VCaP (cell line): Measurements from ENCODE around the gene HPGDS.

Experiments
- H3K27ac ChIP-seq: fragments of 450-650 bp; 2 replicates; pipeline ENCODE4 v1.5.1; 2017
- CTCF ChIP-seq: fragments of 450-650 bp; conservative IDR thresholded peaks from 2 replicates; pipeline ENCODE4 v1.5.1; 2017; ENCODE audit warnings: mild to moderate bottlenecking, moderate library complexity

The HPGDS gene

DNA sequence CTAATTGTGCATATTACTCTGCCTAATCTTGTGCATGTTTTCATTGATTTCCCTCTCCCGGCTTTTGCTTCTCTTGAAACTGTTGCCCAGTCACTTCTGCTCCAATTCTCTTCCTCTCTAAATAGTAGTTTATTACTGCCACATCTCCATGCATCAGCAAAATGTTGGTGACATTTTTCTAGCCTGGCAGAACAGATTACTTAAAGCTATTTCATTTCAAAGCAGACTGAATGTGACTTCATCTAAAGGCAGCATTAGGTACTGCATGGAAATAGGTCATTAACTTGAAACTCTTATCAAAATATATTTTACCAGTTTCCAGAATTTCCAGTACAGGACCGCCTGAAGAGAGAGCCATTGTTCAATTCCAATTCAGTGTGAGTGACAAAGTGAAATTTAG, 52.4 kb downstream of the HPGDS start:
- 0 out of 2 replicates have a peak, but pooled peaks have one; percentile 8 for TF ChIP-seq CTCF
- H3K27ac ChIP-seq = no peak overlapping the region

- peak overlapping the region; percentile 22 for H3K27ac ChIP-seq
- TF ChIP-seq CTCF = no peak
These were observed 57.0 kb downstream of the HPGDS start for GRCh38 chr4:94285666-94286065.

DNA sequence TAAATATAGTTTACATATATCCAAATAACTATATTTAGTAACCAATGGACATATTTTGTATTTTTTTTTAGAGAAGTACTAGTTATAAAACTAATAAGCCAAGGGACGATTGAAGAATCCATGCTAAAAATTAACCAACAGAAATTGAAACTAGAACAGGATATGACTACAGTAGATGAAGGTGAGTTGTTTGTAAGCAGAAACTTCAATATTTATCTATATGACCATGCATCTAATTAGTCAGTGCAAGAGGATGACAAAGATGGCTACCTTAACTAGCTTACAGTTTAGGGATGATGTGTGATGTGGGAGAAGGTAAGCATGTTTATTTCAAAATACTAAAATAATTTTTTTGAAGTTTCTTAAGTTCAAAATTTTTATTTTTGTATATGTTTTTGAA, 57.7 kb downstream of the HPGDS start:
- peak overlapping the region; percentile 22; the same call in 1 of the 2 replicates for H3K27ac ChIP-seq
- TF ChIP-seq CTCF = no peak

- TF ChIP-seq CTCF = no peak
These were observed 63.9 kb downstream of the HPGDS start for GRCh38 chr4:94278781-94279180.

GRCh38 chr4:94277534-94277933, 65.1 kb downstream of the HPGDS start:
- no peak for TF ChIP-seq CTCF
- H3K27ac ChIP-seq = no peak overlapping the region

More at GRCh38 chr4:94278781-94279180, 63.9 kb downstream of the HPGDS start:
- H3K27ac ChIP-seq = no peak overlapping the region

GRCh38 chr4:94276204-94276603, 66.4 kb downstream of the HPGDS start:
- TF ChIP-seq CTCF = no peak
- H3K27ac ChIP-seq = no peak overlapping the region

DNA sequence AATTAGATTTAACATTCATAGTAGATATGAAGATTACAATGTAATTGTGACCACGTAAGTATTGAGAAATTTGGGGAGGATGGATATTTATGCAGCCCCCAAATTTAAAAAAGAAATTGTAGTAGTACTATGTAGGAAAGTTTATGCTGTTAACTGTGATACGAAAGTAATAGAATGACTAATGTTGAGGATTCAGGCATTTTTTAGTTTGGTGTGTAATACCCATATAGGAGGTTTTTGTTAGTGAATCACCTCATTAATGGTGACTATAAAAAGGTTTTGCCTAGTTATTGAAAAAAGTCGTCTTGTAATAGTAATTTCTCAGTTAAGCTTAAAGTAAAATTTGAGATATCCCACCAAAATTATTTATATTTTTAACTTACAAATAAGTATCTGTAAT, 67.7 kb downstream of the HPGDS start:
- no peak for TF ChIP-seq CTCF
- no peak overlapping the region for H3K27ac ChIP-seq

- no peak for TF ChIP-seq CTCF
- no peak overlapping the region for H3K27ac ChIP-seq
These were observed 71.4 kb downstream of the HPGDS start for GRCh38 chr4:94271248-94271647.
